Mesenteric fat pad (tissue), 1 donor: Measurements from ENCODE around the gene SLC24A2. TPM values are rescaled to one million over a fixed set of nuclear protein-coding genes. Genes with fewer than 3 reads are reported as not detected.
"Not testable (repeated sequence)": the region's sequence is repeated elsewhere in the genome, so short reads cannot be mapped to it uniquely, and the experiment has no call there.

ENCODE experiments used
- DNase-seq: peaks from one replicate; pipeline ENCODE4 v3.0.0-alpha.2; 2020; ENCODE audit warnings: low spot score
- long read RNA-seq: library from polyadenylated mRNA; unstranded; transcript quantifications from one replicate; pipeline ENCODE4 v2.0.0, GENCODE V29; 2020
- total RNA-seq: library from RNA; stranded (reverse); fragmentation: NEBNext Ultra II Directional; extraction: Animal tissue kit (Norgen Biotek cat#: 25700); gene quantifications from one replicate; pipeline ENCODE4 v1.2.1, GENCODE V29; 2021
- donor health status: DM: yes; HTN: yes; CAD: no.

SLC24A2 gene
- total RNA-seq: not detected
- long read RNA-seq: 0 reads

- no peak for DNase-seq
Measured at GRCh38 chr9:19788614-19789271, at the start of gene SLC24A2. Gene SLC24A2, minus strand, starts transcription at chr9:19789037.

GRCh38 chr9:19833331-19833730, 44.5 kb upstream of the SLC24A2 start:
- DNase-seq: not testable (repeated sequence)

DNA sequence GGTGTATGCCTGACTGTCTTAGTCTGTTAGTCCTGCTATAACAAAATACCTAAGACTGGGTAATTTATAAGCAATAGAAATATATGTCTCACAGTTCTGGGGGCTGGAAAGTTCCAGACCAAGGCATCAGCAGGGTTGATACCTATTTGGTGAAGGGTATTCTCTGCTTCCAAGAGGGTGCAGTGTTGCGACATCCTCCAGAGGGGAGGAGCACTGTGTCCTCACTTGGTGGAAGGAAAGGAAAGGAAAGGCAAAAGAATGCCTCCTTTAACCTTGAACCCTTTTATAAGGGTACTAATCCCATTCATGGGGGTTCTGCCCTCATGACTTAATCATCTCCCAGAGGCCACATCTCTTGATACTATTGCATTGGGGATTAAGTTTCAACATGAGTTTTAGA, 42.0 kb upstream of the SLC24A2 start:
- no peak for DNase-seq

- no peak for DNase-seq
Measured at GRCh38 chr9:19828576-19829109, 39.8 kb upstream of the SLC24A2 start.

DNA sequence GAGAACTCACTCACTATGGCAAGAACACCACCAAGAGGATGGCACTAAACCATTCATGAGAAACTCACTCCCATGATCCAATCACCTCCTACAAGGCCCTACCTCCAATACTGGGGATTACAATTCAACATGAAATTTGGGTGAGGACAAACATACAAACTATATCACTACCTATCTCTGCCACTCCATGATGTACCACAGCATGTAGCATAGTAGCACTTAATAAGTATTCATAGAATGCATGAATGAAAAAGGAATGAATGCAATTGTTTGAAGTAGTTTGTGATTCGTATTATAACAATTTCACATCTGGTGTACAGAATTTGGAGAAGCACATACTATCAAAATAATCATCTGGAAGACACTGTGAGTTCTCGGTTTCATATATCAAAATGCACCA, 27.9 kb upstream of the SLC24A2 start:
- no peak for DNase-seq

- no peak for DNase-seq
Measured at GRCh38 chr9:19812194-19812593, 23.4 kb upstream of the SLC24A2 start.

- DNase-seq: no peak
Measured at GRCh38 chr9:19809422-19810269, 20.8 kb upstream of the SLC24A2 start.

- DNase-seq: no peak
Measured at GRCh38 chr9:19807182-19807892, 18.5 kb upstream of the SLC24A2 start.

GRCh38 chr9:19804431-19804830, 15.6 kb upstream of the SLC24A2 start:
- DNase-seq: no peak

GRCh38 chr9:19800884-19801283, 12.0 kb upstream of the SLC24A2 start:
- DNase-seq: no peak

GRCh38 chr9:19799784-19800183, 10.9 kb upstream of the SLC24A2 start:
- DNase-seq: no peak

DNA sequence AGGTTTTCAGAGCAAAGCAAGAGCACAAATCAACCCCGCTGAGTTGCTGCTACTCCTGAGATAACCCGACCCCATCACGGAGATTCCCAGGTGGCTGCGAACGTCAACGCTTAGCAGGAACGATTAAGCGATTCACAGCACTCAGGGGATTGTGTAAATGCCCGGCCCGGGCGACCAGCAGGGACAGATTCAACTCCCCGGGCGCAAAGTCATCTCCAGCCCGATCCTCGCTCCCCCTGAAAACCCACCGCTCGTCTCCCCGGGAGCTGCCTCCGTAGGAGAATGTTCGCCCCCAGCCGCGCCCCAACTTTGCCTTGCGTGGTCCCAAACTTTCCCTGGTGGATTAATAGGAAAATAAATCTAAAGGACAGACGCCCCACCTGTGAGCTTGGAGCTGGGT, 685 bp downstream of the SLC24A2 start:
- no peak for DNase-seq

DNA sequence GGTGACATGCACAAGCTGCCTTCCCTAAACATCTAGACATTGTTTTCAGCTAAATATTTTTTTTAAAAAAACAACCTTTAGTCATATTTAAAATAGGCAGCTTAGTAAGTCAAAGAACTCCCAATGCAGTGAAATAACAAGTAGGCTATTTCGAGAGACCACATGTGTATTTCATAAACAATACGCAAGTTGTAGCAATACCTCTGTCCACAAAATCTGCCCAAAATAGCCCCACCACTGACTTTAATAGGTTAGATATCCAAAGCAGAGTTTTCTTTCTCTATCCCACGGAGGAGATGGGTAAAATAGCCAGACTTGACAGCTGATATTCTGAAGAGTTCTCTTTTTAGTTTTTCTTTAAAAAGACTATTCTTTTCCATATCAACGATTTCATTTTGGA, 1.2 kb downstream of the SLC24A2 start:
- no peak for DNase-seq

DNA sequence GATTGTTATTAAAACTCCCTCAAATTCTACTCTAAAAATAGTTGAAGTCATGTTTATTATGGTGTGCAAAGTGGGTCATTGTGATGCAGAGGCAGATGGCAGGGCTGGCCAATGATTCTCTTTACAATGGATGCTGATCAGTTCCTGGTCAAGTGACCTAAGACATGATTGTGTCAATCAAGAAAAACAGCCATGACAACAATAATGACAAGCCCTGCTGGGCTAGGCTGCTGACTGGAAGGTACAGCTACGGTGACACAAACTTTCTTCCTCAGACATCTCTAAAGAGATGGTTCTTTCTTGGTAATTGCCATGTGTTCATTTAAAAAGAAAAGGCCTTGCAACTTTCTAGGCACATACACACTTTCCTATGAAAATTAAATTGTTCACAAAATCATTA, 3.6 kb downstream of the SLC24A2 start:
- no peak for DNase-seq

- no peak for DNase-seq
Measured at GRCh38 chr9:19784136-19784535, 4.7 kb downstream of the SLC24A2 start.

- no peak for DNase-seq
Measured at GRCh38 chr9:19783500-19783899, 5.3 kb downstream of the SLC24A2 start.

DNA sequence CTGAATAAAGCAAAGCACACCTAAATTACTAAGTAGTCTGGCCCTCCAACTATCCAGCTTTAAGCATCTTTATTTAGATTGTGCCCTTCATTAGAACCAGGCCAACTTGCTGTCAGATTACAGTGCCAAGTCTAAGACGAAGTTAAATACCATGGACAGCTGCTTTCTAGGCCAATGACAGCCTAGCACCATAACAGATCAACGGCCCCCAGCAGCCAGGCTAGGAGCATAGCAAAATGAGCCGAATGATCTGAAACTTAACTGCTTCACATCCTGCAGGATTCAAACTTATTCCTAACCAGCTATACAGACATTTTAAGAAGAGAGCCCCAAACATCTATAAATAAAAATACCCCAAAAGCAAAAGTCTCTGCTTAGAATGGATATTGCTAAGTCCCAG, 6.8 kb downstream of the SLC24A2 start:
- DNase-seq: no peak

GRCh38 chr9:19781240-19781639, 7.6 kb downstream of the SLC24A2 start:
- DNase-seq: no peak

- no peak for DNase-seq
Measured at GRCh38 chr9:19771446-19771845, 17.4 kb downstream of the SLC24A2 start.

DNA sequence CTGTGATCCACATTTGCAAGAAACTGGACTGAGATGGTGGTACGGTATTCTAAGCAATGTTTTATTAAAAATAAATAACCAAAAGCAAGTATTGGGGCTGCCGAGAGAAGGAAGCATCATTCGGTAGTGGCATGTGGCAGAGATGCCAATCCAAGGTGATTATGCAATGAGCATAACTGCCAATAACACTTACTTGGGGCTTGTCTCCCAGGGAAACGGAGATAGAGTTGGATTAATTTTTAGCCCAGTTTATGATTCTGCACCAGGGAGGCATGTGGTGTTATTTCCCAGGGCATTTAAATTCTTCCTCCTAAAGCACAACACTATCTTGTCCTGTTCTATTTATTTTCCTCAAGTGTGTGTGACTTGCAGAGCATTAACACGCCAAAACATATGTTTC, 17.9 kb downstream of the SLC24A2 start:
- DNase-seq: no peak

DNA sequence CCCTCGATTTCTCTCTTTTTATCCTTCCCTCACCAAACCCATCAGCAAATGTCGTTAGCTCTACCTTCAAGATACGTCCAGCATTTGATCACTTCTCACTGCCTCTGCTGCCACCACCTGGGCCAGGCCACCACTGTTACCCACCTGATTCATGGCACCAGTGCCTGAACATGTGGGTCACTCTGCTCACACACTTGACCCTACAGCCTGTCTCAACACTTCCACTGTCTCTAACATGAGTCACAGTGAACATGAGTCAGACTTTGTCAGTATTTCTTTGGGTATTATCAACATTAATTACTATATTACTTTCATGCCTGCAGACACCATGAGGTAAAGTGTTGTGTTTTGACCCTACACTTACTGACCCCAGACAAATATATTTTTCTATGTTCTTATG, 19.6 kb downstream of the SLC24A2 start:
- no peak for DNase-seq

DNA sequence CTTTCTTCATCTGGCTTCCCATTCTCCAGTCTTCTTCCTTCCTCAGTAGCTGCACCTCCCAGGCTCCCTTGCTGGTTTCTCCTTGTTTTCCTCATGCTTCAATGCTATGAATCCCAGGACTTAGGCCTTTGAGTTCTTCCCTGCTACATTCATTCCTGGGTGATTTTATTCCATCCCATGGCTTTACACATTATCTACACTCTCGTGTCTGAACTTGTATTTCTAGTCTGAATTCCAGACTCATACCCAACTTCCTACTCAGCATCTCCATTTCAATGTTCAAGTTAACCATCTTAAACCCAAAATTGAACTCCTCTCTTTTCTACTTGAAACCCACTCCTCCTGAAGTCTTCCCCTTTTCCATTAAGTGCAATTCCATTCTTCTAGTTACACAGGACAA, 20.0 kb downstream of the SLC24A2 start:
- DNase-seq: no peak
